ENCODE data around the gene OR2L5. TPM values are rescaled to one million over a fixed set of nuclear protein-coding genes. Genes with fewer than 3 reads are reported as not detected.

The OR2L5 gene
- total and polyA plus RNA-seq, 4 donors: 0.09 TPM; not detected in 3

GRCh38 chr1:248055261-248055660 lies 41.8 kb downstream of the OR2L5 start:
- 60% methylated on average over 2 of the region's 2 CpGs for WGBS
- Histone ChIP-seq H3K27ac (ENCODE audit: low read depth in 1 of 2, low read length in 2 of 2) (no peak overlapping the region), H3K4me3 (ENCODE audit: low read depth in 1 of 3, low read length in 3 of 3) (no peak overlapping the region), H3K4me1 (ENCODE audit: control insufficient read depth in 4 of 4, insufficient read depth in 4 of 4, low read length in 3 of 4) (no peaks in the 10 kb centered on the region), H3K36me3 (ENCODE audit: control insufficient read depth in 4 of 4, insufficient read depth in 3 of 4, low read depth in 1 of 4, low read length in 3 of 4) (no peaks in the 10 kb centered on the region), H3K27me3 (ENCODE audit: control insufficient read depth in 4 of 4, insufficient read depth in 4 of 4, low read length in 3 of 4) (no peaks in the 10 kb centered on the region), H3K9me3 (ENCODE audit: control insufficient read depth in 4 of 4, low read length in 3 of 4) (no peaks in the 10 kb centered on the region), H3K9ac (ENCODE audit: low read depth in 1 of 2, low read length in 2 of 2) (no peak overlapping the region)
- no peak for DNase-seq (ENCODE audit: low spot score)
- TF ChIP-seq CTCF (IDR thresholded peaks at IDR 0.05; ENCODE audit: low read depth, low read length, missing input control) (no peak), ATF3 (IDR thresholded peaks at IDR 0.05) (no peak), FOXA2 (IDR thresholded peaks at IDR 0.05) (no peak), HNF4A (conservative IDR thresholded peaks at IDR 0.05) (no peak), RAD21 (IDR thresholded peaks at IDR 0.05) (no peak), JUND (IDR thresholded peaks at IDR 0.05) (no peak), TAF1 (conservative IDR thresholded peaks at IDR 0.05) (no peak)

GRCh38 chr1:248065071-248065470 lies 51.6 kb downstream of the OR2L5 start:
- Histone ChIP-seq H3K27ac (ENCODE audit: low read depth in 1 of 2, low read length in 2 of 2) (no peak overlapping the region), H3K4me1 (ENCODE audit: control insufficient read depth in 4 of 4, insufficient read depth in 4 of 4, low read length in 3 of 4) (no peaks in the 10 kb centered on the region), H3K9me3 (ENCODE audit: control insufficient read depth in 4 of 4, low read length in 3 of 4) (no peaks in the 10 kb centered on the region), H3K9ac (ENCODE audit: low read depth in 1 of 2, low read length in 2 of 2) (no peak overlapping the region), H3K36me3 (ENCODE audit: control insufficient read depth in 4 of 4, insufficient read depth in 3 of 4, low read depth in 1 of 4, low read length in 3 of 4) (no peaks in the 10 kb centered on the region), H3K27me3 (ENCODE audit: control insufficient read depth in 4 of 4, insufficient read depth in 4 of 4, low read length in 3 of 4) (no peaks in the 10 kb centered on the region), H3K4me3 (ENCODE audit: low read depth in 1 of 3, low read length in 3 of 3) (no peak overlapping the region)
- TF ChIP-seq JUND (IDR thresholded peaks at IDR 0.05) (no peak), ZBTB33 (IDR thresholded peaks at IDR 0.05) (no peak), FOXA2 (IDR thresholded peaks at IDR 0.05) (no peak), RXRA (IDR thresholded peaks at IDR 0.05) (no peak), HNF4G (IDR thresholded peaks at IDR 0.05) (no peak), NR2F2 (IDR thresholded peaks at IDR 0.05) (no peak), REST (IDR thresholded peaks at IDR 0.05) (no peak), TAF1 (conservative IDR thresholded peaks at IDR 0.05) (no peak), FOXA1 (IDR thresholded peaks at IDR 0.05) (no peak), HNF4A (conservative IDR thresholded peaks at IDR 0.05) (no peak), YY1 (IDR thresholded peaks at IDR 0.05) (no peak), CTCF (IDR thresholded peaks at IDR 0.05; ENCODE audit: low read depth, low read length, missing input control) (no peak), EGR1 (IDR thresholded peaks at IDR 0.05; ENCODE audit: low read depth in 2 of 2) (no peak), MAX (IDR thresholded peaks at IDR 0.05) (no peak), SP1 (IDR thresholded peaks at IDR 0.05) (no peak), GABPA (IDR thresholded peaks at IDR 0.05 in 1 of 2, conservative IDR thresholded peaks at IDR 0.05 in 1 of 2) (no peak), RAD21 (IDR thresholded peaks at IDR 0.05) (no peak), ATF3 (IDR thresholded peaks at IDR 0.05) (no peak)
- WGBS: 65% methylated on average over 2 of the region's 2 CpGs
- DNase-seq (ENCODE audit: low spot score): no peak

Measured in liver (tissue), 9 donors.